SIG-M5 treated with dmso at 0.1 percent for 504 hours (cell line): ENCODE results near the gene KIF22.
"Not testable (repeated sequence)": the region's sequence is repeated elsewhere in the genome, so short reads cannot be mapped to it uniquely, and the experiment has no call there.

ENCODE experiments used
- DNase-seq: peaks from one replicate; lab custom pipeline; 2025; ENCODE audit not compliant: unreplicated experiment; lab: John Stamatoyannopoulos, UW

Gene KIF22

GRCh38 chr16:29765167-29766032, 25.2 kb upstream of the KIF22 start:
- no peak for DNase-seq

GRCh38 chr16:29766571-29766970, 24.0 kb upstream of the KIF22 start:
- DNase-seq: no peak

DNA sequence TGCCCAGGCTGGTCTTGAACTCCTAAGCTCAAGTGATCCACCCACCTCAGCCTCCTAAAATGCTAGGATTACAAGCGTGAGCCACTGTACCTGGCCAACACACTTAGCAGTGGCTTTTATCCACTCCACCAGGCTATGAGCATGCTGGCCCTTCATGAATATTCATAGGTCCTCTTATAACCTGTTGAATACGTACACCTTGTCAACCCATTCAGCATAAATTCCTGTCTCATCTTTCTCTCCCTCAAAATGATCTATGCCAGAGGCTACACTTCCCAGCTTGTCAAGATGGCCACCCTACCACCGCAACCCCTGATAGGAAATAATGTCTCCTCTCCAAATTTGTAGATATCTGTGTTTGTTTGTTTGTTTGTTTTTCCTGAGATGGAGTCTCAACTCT, 23.5 kb upstream of the KIF22 start:
- DNase-seq: no peak

DNA sequence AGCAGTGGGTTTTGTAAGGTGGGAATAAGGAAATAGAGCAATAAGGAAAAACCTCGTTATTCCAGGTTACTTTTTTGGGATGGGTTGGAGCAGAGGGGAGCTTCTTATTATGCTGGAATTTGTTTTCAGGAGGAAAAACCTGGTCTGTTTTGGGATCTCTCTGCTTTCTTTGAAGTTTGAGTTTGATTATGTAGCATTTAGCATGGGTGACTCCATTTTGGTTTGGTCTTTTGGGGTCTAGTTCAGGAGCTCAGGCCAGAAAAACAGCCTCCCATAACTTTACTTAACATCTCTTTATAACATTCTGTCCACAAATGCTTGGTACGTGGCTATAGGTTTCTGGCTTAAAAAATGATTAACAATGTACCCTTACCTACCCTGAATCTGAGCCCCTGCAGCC, 21.0 kb upstream of the KIF22 start:
- DNase-seq: no peak

- DNase-seq: no peak
Measured at GRCh38 chr16:29770250-29770929, 20.2 kb upstream of the KIF22 start.

- not testable (repeated sequence) for DNase-seq
Measured at GRCh38 chr16:29772330-29772729, 18.2 kb upstream of the KIF22 start.

DNA sequence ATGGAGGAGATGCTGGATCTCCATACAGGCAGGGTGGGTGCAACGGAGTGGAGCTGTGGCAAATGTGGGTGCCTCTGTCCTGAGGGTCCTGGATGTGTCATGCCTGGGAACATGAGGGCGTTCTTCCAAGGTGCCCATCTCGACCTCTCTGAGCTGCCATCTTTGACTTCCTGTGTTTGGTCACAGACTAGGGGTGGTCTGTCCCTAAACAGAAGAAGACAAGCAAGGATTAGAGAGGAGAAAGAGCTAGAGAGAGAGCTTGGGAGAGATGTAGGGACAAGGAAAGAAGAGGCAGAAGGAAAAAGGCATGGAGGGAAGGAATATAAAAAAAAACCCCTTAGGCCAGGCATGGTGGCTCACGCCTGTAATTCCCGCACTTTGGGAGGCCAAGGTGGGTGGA, 15.8 kb upstream of the KIF22 start:
- no peak for DNase-seq

- DNase-seq: no peak
Measured at GRCh38 chr16:29775742-29776408, 14.7 kb upstream of the KIF22 start.

GRCh38 chr16:29777576-29778350, 12.8 kb upstream of the KIF22 start, which contains the start of gene ZG16:
Gene ZG16, plus strand, starts transcription at chr16:29778256. Its CDS starts 1,011 bp downstream, at chr16:29779267.
- DNase-seq: no peak

- no peak for DNase-seq
Measured at GRCh38 chr16:29779474-29779873, 11.1 kb upstream of the KIF22 start.

GRCh38 chr16:29783094-29783953, 7.2 kb upstream of the KIF22 start:
- DNase-seq: not testable (repeated sequence)

DNA sequence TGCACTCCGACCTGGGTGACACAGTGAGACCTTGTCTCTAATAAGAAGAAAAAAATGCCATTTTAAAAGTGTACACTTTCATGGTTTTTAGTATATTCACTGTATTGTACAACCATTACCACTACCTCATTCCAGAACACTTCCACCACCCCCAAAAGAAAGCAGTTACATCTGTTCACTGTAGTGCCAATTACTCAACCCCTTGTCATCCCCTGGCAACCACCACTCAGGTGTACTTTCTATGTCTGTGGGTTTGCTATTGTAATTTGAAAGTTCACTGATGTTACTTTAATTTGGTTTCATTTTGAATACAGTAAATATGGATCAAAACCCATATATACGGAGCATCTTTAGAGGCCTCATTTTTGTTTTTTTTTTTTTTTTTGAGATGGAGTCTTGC, 6.4 kb upstream of the KIF22 start:
- DNase-seq: no peak

- DNase-seq: no peak
Measured at GRCh38 chr16:29784901-29785500, 5.5 kb upstream of the KIF22 start.

- DNase-seq: not testable (repeated sequence)
Measured at GRCh38 chr16:29787155-29787554, 3.4 kb upstream of the KIF22 start.

GRCh38 chr16:29789775-29790182, 772 bp upstream of the KIF22 start:
- DNase-seq: no peak

GRCh38 chr16:29790949-29791844, 646 bp downstream of the KIF22 start:
- DNase-seq: no peak

DNA sequence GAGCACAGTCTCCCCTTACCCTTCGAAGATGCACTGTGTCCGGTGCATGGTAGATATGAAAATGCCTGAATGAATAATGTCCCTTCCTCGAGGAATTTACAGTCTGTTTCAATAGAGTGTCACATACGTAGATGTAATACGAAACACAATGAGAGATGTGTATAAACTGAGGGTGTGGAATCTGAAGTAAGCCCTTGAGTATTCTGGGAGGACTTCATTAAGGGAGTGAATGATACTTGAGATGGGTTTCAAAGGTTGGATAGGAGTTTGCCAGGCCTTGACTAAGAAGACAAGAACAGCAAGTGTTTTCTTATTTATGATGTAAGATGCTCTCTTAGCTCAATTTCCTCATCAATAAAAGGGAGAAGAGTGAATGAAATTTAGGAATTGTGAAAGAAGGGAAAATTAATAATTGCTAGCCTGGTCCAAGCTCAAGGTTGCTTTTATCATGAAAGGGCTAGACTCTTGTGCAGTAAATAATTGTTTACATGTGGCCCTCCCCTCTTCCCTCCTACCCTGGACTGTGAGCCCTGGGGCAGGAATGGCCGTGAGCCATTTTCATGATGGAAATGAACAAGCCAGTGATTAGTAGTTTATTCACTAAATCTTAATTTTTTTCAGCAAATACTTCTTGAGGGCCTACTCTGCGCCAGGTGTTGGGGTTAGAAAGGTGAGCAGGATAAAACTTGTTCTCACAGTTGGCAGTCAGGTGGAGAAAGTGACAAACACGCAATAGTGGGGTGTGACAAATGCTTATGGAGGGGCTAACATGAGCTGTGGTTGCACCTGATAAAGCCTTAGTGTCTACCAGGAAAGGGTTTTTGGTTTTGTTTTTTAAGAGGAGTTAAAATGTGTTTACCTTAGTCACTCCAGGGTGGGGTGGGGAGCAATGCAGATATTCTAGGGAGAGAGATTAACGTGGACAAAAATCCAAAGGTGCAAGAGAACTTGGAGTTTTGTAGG, 1.6 kb downstream of the KIF22 start:
- DNase-seq: no peak
